GM19328 (cell line): ENCODE results near the gene L1TD1.
"Not testable (repeated sequence)": the region's sequence is repeated elsewhere in the genome, so short reads cannot be mapped to it uniquely, and the experiment has no call there.

Experiments
- ATAC-seq: cut with Tn5 transposase; IDR thresholded peaks from one replicate; pipeline ENCODE4 v1.9.1; 2021; ENCODE audit warnings: mild to moderate bottlenecking, moderate library complexity; ENCODE audit not compliant: unreplicated experiment

L1TD1 gene

GRCh38 chr1:62233926-62234450, 39.3 kb downstream of the L1TD1 start:
- no peak for ATAC-seq

GRCh38 chr1:62234688-62235087, 40.0 kb downstream of the L1TD1 start:
- no peak for ATAC-seq

GRCh38 chr1:62235576-62235975, 40.9 kb downstream of the L1TD1 start:
- no peak for ATAC-seq

GRCh38 chr1:62237361-62237760, 42.7 kb downstream of the L1TD1 start:
- ATAC-seq: no peak

- no peak for ATAC-seq
Measured at GRCh38 chr1:62237950-62238374, 43.3 kb downstream of the L1TD1 start.

- ATAC-seq: no peak
Measured at GRCh38 chr1:62238507-62238906, 43.9 kb downstream of the L1TD1 start.

- ATAC-seq: not testable (repeated sequence)
Measured at GRCh38 chr1:62239652-62240403, 45.2 kb downstream of the L1TD1 start.

GRCh38 chr1:62240651-62241370, 46.2 kb downstream of the L1TD1 start:
- no peak for ATAC-seq

GRCh38 chr1:62241371-62242131, 46.9 kb downstream of the L1TD1 start:
- ATAC-seq: no peak

- ATAC-seq: not testable (repeated sequence)
Measured at GRCh38 chr1:62244380-62244779, 49.7 kb downstream of the L1TD1 start.

- no peak for ATAC-seq
Measured at GRCh38 chr1:62245201-62245600, 50.6 kb downstream of the L1TD1 start.

GRCh38 chr1:62247391-62248168, 52.9 kb downstream of the L1TD1 start:
- ATAC-seq: no peak

- no peak for ATAC-seq
Measured at GRCh38 chr1:62250126-62250726, 55.6 kb downstream of the L1TD1 start.

GRCh38 chr1:62259551-62259950, 64.9 kb downstream of the L1TD1 start:
- ATAC-seq: no peak

- ATAC-seq: no peak
Measured at GRCh38 chr1:62260688-62261087, 66.0 kb downstream of the L1TD1 start.
